AML-193 (cell line): ENCODE measurements around the gene MEPCE.

Experiments
- DNase-seq, 2 experiments: peaks; one replicate each; lab custom pipeline; 2025; lab: John Stamatoyannopoulos, UW

MEPCE gene

DNA sequence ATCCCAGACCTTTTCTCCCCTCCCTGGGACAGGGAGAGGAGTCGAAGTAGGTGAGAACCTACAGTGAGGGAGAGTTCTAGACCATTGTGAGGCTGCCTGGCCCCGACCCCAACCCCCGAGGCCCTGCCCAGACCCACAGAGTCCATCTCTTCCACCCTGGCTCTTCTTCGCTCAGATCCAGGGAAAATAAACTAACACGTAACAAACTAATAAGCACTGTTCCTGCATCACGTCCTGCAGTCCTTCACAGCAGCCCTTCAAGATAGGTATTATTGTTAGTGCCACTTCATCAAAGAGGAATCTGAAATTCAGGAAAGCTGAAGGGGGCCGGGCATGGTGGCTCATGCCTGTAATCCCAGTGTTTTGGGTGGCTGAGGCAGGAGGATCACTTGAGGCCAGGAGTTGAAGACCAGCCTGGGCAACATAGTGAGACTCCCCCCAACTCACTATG lies 34.6 kb downstream of the MEPCE start, which contains the start of gene SPACDR:
Gene SPACDR (minus strand): TSS at position 51 of the 451 bp plus-strand sequence. CDS start 235 bp downstream, outside the sequence.
- DNase-seq: no peak

DNA sequence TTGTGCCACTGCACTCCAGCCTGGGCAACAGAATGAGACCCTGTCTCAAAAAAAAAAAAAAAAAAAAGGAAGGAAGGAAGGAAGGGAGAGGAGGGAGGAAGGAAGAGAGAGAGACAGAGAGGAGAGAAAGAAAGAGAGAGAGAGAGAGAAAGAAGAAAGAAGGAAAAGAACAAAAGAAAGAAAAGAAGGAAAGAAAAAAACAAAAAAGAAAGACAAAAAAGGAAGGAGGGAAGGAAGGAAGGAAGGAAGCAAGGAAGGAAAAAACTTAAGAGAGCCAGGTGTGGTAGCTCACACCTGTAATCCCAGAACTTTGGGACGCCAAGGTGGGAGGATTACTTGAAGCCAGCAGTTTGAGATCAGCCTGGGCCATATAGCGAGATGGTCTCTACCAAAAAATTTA lies 35.2 kb downstream of the MEPCE start:
- DNase-seq: no peak

GRCh38 chr7:100465299-100465698 lies 35.7 kb downstream of the MEPCE start:
- no peak for DNase-seq

DNA sequence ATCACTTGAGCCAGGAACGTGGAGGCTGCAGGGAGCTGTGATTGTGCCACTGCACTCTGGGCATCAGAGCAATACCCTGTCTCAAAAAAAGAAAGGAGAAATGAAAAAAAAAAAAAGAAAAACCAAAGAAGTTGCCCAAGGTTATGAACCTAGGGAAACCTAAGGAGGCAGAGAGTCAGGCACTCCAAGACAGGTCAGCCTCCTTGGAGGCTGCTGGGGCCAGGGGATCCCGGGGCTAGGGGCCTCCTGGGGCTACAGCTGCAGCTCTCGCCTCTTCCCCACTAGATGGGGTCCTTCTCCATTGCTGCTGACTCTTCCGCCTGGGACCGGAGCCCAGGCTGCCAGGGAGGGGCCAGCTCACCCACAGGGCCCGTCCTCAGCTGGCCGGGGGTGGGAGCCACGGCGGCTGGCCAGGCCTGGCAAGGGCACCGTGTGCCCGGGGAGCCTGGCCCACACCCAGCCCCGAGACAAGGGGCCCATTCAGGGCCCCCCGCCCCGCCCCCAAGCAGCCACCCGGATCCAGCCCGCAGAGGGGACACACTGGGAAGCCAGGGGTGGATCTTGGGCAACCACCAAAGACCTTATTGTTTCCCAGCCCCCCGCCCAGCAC lies 36.2 kb downstream of the MEPCE start:
- no peak for DNase-seq

DNA sequence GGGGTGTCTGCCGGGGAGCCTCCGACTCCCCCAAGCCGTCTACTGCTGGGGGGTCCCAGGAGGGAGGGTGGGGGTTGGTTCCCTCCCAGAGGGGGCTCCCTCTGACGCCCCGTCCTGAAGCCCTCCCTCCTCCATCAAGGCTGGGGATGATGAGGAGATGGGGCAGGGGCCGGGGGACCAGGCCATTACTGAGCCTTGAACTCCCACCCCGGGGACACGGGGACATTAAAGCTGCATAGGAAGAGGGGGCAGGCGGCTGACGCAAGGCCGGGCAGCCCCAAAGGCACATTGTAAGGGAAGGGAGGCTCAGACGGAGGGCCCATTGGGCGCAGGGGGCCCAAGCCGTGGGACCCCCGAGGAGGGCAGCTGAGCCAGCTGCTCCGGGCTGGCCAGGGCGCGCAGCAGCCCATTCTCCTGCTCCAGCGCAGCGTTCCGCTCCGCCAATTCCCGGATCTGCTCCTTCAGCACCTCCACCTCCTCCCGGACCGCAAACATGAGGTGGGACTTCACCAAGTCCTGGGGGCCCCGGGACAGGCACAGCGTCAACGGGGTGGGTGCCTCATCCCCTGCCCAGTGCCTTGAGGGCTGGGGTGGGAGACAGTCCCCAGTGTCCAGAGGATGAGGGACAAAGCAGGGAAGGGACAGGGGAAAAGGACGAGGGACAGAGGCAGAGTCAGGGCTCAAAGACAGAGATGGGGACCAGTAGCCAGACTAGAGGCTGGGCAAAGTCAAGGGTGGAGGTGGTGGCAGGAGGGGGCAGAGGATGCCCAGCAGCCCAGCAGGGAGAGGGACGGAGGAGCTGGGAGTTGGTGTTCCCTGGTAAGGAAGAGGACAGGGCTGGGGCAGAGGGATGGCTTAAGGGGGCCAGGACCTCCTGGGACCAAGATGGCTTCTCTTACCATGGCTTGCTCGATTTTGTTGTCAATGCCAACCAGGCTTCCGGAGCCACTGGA lies 37.3 kb downstream of the MEPCE start:
- no peak for DNase-seq

DNA sequence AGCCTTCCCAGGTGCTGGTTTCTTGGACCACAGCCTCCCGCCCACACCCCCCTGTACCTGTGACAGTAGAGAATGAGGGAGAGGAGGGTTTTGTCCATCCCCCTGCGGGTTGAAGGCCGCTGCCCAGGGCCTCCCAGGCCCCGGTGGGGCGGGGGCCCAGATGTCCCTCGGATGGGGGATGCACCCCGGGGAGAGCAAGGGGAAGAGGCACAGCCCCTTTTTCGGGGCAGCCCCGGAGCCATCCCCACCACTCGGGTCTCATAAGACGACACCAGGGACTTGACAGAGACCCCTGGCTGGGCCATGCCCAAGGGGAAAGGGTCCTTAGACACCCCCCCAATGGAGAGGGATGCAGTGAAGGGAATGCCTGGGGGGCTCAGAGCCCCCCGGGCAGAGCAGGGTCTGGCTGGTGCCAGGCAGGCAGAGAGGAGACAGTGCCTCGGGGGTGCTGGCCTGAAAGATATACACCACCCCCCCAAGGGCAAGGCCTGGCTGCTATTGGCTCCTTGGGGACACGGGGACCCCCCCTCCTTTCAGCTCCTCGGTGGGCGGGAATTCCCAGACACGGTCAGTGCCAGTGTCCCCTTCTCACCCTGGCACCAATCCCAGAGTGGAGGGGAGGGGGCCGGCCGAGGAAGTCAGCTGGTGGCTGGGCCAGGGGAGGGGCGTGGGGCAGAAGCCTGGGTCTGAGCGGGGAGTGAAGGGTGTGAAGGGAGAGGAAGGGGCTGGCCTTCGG lies 38.2 kb downstream of the MEPCE start:
- DNase-seq: no peak

- peak; percentile 42 to 46 for DNase-seq
Measured at GRCh38 chr7:100469227-100470044, 39.8 kb downstream of the MEPCE start.

DNA sequence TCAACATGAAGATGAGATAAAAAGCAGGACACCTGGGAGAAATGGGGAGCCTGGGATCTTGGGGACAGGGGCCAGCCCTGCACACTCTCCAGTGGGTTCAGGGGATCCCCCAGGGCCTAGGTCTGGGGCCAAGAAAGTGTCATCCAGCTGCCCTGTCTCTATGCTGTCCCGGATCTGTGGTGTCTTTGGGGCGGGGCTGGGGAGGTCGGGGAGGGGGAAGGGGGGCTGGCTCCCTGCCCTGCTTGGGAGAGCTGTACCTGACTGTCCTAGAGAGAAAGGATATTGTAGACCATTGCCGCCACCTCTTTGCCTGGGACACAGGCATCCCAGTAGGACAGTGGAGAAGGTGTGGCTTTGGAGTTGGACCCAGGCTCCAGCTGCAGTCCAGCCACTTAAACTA lies 41.4 kb downstream of the MEPCE start:
- DNase-seq: no peak

GRCh38 chr7:100472121-100472851 lies 42.7 kb downstream of the MEPCE start:
- DNase-seq: no peak

DNA sequence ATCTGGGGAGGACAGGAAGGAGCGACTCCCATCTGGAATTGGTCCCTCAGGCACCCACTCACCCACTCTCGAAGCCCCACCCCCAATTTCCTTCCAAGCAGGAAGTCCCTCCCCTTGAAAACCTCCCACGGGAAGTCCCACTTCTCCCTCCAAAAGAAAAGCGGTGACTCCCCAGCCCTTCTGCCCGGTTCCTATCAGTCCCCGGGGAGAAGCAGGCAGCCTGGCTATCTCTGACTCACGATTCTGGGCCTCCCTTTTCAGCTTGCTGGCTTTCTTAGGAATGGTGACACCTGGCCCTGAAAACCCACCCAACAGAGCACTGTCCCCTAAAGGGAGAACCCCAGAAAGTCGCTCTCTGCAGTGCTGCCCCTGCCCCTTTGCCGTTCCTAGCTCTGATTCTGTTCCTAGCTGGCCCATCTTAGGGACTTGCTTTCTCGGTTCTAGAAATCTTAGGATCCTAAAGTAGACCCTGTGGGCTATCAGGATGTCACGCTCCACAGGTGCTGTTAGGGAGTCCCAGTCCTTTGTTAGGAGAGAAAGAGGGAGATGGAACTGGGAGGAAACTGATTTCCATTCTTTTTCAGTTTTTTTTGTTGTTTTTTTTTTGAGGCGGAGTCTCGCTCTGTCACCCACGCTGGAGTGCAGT lies 43.3 kb downstream of the MEPCE start:
- peak in 1 of 2 experiments; percentile 62 for DNase-seq

DNA sequence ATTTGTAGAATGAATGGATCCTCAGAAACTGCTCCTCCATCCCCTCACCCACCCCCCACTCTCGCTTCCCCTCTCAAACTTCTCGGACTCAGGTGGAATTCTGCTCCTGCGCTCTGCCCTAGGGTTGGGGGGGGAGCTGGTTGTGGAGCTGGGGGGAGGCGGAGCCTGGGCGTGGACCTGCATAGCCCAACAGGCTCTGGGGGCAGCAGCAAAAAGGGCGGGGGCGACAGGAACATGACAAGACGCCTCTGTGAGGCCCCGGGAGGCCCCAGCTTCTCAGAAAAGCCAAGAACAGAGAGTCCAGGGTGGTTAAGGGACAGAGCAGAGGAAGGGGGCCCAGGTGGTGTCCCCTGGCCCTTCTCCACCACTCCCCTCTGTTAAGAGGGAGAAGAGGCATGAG lies 45.9 kb downstream of the MEPCE start:
- DNase-seq: no peak

DNA sequence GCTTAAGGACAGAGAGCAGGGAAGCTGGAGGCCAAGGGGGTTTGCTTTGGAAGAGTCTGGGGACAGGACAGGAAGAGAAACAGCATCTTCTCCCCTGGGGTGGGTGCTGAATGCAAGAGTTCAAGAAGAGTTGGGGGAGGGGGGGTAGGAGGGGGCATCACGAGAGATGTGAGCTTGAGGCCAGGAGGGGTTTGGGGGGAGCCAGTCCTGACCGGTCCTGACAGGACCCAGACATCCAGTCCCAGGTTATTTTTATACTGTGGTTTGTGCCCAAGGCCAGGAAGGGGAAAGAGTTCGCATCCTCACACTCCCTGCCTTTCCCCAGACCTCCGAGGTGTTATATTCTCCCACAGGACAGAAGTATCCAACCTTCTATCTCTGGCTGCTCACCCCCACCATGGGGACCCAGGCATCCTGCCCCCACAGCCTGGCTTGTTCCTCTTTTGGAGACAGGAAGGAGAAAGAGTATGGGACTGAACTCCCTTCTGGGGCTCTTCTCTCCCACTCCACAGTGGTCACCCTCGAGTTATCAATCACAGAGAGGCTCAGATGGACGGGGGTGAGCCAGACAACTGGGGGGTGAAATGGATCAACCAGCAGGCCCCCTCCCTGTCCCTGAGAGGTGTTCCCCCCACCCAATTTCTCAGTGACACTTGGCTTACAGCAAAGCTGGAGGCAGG lies 46.6 kb downstream of the MEPCE start:
- DNase-seq: peak; percentile 7 to 23

GRCh38 chr7:100476903-100477870 lies 47.6 kb downstream of the MEPCE start:
- DNase-seq: no peak

GRCh38 chr7:100477871-100478267 lies 48.2 kb downstream of the MEPCE start:
- no peak for DNase-seq

GRCh38 chr7:100478958-100479660 lies 49.5 kb downstream of the MEPCE start, which contains the start of gene TSC22D4:
Gene TSC22D4 (minus strand): TSS chr7:100479214. CDS start chr7:100478038, 1,176 bp downstream.
- peak; percentile 89 to 90 for DNase-seq

- no peak for DNase-seq
Measured at GRCh38 chr7:100481466-100481865, 51.8 kb downstream of the MEPCE start.

- no peak for DNase-seq
Measured at GRCh38 chr7:100482728-100483089, 53.1 kb downstream of the MEPCE start.
